RWPE1 (cell line): ENCODE results near the gene NKX1-1.

ENCODE experiments used
- CTCF ChIA-PET: fragments of 350-600 bp; sonication (Branson Sonifier 250); formaldehyde crosslinking; extraction: SDS; loops from one replicate; lab custom pipeline; 2021; lab: Yijun Ruan, JAX
- POLR2A ChIA-PET: fragments of 400-600 bp; formaldehyde crosslinking; extraction: SDS; loops from one replicate; lab custom pipeline; 2020; ENCODE audit warnings: antibody characterized with exemption; ENCODE audit not compliant: low non-redundant PET; lab: Yijun Ruan, JAX
- DNase-seq: peaks from one replicate; pipeline ENCODE4 v3.0.0; 2012; ENCODE audit warnings: low spot score
- H3K27ac ChIP-seq: fragments of 450-650 bp; 2 replicates; pipeline ENCODE4 v1.5.1; 2017
- CTCF ChIP-seq: fragments of 450-650 bp; conservative IDR thresholded peaks from 2 replicates; pipeline ENCODE4 v1.5.1; 2017; ENCODE audit warnings: low read depth, mild to moderate bottlenecking

NKX1-1 gene

GRCh38 chr4:1406394-1406980 lies at the start of gene NKX1-1:
Gene NKX1-1 (minus strand): TSS chr4:1406442. CDS start chr4:1406442, 0 bp downstream.
- H3K27ac ChIP-seq, result no peak within 1 kb of the TSS
- POLR2A ChIA-PET, result no interaction called here
- TF ChIP-seq CTCF, result no peak
- CTCF ChIA-PET, result no interaction called here
- no peak for DNase-seq

DNA sequence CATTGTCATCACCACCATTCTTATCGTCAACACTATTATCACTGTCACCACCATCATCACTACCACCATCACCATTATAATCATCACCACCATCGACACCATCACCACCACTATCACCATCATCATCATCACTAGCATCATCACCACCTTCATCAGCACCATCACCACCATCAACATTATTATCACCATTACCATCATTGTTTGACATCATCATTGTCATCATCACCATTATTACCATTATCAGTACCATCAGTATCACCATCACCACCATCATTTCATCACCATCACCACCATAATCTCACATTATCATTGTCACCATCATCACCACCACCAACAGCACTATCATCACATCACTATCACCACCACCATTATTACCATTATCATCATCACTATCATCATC lies 47.5 kb upstream of the NKX1-1 start:
- ChIA-PET CTCF (no interaction called here), POLR2A (no interaction called here)
- TF ChIP-seq CTCF, result no peak
- no peak overlapping the region for H3K27ac ChIP-seq
- no peak for DNase-seq

GRCh38 chr4:1452431-1453051 lies 46.3 kb upstream of the NKX1-1 start:
- CTCF ChIA-PET, result no interaction called here
- H3K27ac ChIP-seq, result no peak overlapping the region
- POLR2A ChIA-PET, result no interaction called here
- no peak for TF ChIP-seq CTCF
- no peak for DNase-seq

DNA sequence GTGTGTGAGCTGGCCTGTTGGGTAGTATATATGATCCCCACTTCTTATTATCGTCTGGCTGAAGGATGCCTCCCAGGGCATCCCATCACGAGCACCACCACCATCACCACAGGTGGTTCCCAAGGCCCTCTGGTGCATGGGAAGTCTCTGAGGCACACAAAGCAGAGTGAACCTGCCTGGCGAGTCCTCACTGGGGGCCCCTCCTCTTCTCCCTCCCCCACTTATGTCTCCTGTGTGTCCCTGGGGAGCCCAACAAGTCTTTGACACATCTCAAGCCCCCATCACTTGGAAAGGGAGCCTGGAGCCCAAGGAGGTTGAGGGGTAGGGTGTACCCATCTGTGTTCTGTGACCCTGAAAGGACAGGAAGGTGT lies 45.5 kb upstream of the NKX1-1 start:
- H3K27ac ChIP-seq, result no peak overlapping the region
- POLR2A ChIA-PET, result no interaction called here
- TF ChIP-seq CTCF, result no peak
- CTCF ChIA-PET, result no interaction called here
- no peak for DNase-seq

GRCh38 chr4:1451106-1451751 lies 45.0 kb upstream of the NKX1-1 start:
- H3K27ac ChIP-seq, result no peak overlapping the region
- CTCF ChIA-PET, result no interaction called here
- no peak for DNase-seq
- TF ChIP-seq CTCF, result no peak
- POLR2A ChIA-PET, result no interaction called here

DNA sequence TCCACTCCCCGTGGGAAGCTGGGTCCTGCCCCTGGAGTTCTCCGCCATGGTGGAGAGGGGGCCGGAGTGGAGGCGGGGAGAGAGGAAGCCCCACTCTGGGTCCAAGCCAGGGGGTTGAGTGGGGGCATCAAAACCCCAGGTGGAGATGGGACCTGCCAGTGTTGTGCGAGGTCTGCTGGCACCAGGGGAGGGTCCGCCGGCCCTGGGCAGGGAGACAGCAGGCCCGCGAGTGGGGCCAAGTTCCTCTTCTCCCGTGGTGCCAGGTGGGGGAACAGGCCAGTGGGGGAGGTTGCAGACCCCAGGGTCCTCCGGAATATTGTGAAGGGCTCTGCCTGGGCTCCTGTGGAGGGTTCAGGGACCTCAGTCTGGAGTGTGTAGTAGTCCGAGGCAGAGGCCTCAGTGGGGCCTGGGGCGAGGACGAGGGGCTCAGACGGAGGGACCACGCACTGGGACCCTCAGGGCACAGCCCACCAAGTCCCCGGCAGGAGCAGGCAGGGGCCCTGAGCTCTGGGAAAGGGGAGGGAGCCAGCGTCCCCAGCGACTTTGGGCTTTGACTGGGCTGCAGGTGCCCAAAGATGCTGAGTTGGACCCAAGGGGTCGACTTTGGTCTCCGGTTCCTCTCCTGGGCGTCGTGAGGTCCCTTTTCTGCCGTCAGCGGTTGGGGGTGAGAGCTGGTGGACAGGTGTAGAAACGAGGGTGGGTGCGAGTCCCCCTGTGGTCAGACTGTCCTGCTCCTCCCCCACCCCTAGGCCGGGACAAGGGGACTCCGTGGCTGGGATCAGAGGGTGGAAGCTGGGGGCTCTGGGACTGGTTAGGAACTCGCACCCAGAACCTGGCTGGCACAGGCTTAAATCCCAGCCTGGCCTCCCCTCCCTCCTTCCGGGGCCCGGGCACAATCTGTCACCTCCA lies 43.8 kb upstream of the NKX1-1 start:
- no peak for DNase-seq
- POLR2A ChIA-PET, result no interaction called here
- no peak overlapping the region for H3K27ac ChIP-seq
- no peak for TF ChIP-seq CTCF
- CTCF ChIA-PET, result no interaction called here
